Measurements from ENCODE around the gene ASB8. TPM values are rescaled to one million over a fixed set of nuclear protein-coding genes. Genes with fewer than 3 reads are reported as not detected.

Gene ASB8
- total RNA-seq: 10.8 and 14.3 TPM in 2 replicates

GRCh38 chr12:48157018-48157888 lies at the start of gene ASB8:
Gene ASB8 (minus strand): TSS chr12:48157515. CDS start chr12:48153496, 4,019 bp downstream.

GRCh38 chr12:48203192-48203591 lies 45.9 kb upstream of the ASB8 start, which contains the start of gene OR10AD1:
Gene OR10AD1 (minus strand): TSS chr12:48203292. CDS start chr12:48203292, 0 bp downstream.

GRCh38 chr12:48183091-48183875 lies 26.0 kb upstream of the ASB8 start, which contains the start of gene CCDC184:
Gene CCDC184 (plus strand): TSS chr12:48183644. CDS start chr12:48184123, 479 bp downstream.

GRCh38 chr12:48119078-48119833 lies 38.1 kb downstream of the ASB8 start, which contains the start of gene PFKM:
Gene PFKM (plus strand): TSS chr12:48119364. CDS start chr12:48122775, 3,411 bp downstream.

GRCh38 chr12:48105867-48106680 lies 51.2 kb downstream of the ASB8 start, which contains the start of gene SENP1:
Gene SENP1 (minus strand): TSS chr12:48106079. CDS start chr12:48101472, 4,607 bp downstream.

Other genes starting within 250 kb of the ASB8 start
- gene TMEM106C, start 193.9 kb downstream of the ASB8 start, total RNA-seq: 100 and 133 TPM in 2 replicates
- 0.16 and 0.72 TPM in 2 replicates for gene COL2A1, start 153.0 kb downstream of the ASB8 start, total RNA-seq
- gene SENP1, start 51.4 kb downstream of the ASB8 start, total RNA-seq: 13.9 and 17.8 TPM in 2 replicates
- 50.0 and 61.6 TPM in 2 replicates for gene PFKM, start 38.2 kb downstream of the ASB8 start, total RNA-seq
- 0.08 TPM in 1 of 2 replicates, not detected in the other for gene CCDC184, start 26.1 kb upstream of the ASB8 start, total RNA-seq
- not detected in 2 replicates for gene OR10AD1, start 45.8 kb upstream of the ASB8 start, total RNA-seq
- 6.9 and 11.1 TPM in 2 replicates for gene ZNF641, start 193.4 kb upstream of the ASB8 start, total RNA-seq

Data from hair follicular keratinocyte (primary cell).